ENCODE results near the gene GRB7. TPM values are rescaled to one million over a fixed set of nuclear protein-coding genes. Genes with fewer than 3 reads are reported as not detected.

GRB7 gene
- total and polyA plus RNA-seq, 9 of the 15 experiments (the other 6 are each of a cell fraction or from before 2014, with no cell fraction given) = 0.04 to 6.2 (median 2.2) TPM

- ATAC-seq (no peak), DNase-seq (ENCODE audit: extremely low read depth in 1 of 4, low spot score in 3 of 4) (no peak), FAIRE-seq (no peak)
- Histone ChIP-seq H3K4me3 (no peak overlapping the region), H3K4me1 (replicated peaks in 1 of 2; ENCODE audit: control insufficient read depth in 2 of 2, insufficient read depth in 2 of 2, low read length in 2 of 2) (no peaks in the 10 kb centered on the region), H3K9ac (ENCODE audit: insufficient read depth in 1 of 2, low read depth in 2 of 2, low read length in 2 of 2) (no peak overlapping the region), H2AFZ (ENCODE audit: low read depth, low read length) (no peak overlapping the region), H3K79me2 (ENCODE audit: control insufficient read depth, insufficient read depth, low read length) (no peaks in the 10 kb centered on the region), H3K27ac (ENCODE audit: extremely low read depth, low read depth, low read length) (no peak overlapping the region), H3K9me1 (ENCODE audit: control insufficient read depth, insufficient read depth, low read length) (no peaks in the 10 kb centered on the region), H4K20me1 (replicated peaks; ENCODE audit: control insufficient read depth, insufficient read depth, low read length) (no peaks in the 10 kb centered on the region), H3K27me3 (ENCODE audit: control insufficient read depth in 2 of 2, insufficient read depth in 2 of 2, low read length in 2 of 2) (peaks cover 37 to 54% of the 10 kb centered on the region in 2 experiments), H3K9me3 (replicated peaks; ENCODE audit: control insufficient read depth, insufficient read depth, low read depth, low read length) (no peaks in the 10 kb centered on the region), H3K36me3 (ENCODE audit: control insufficient read depth, insufficient read depth, low read length) (no peaks in the 10 kb centered on the region), H3K4me2 (ENCODE audit: insufficient read depth, low read length) (no peak overlapping the region)
- intact Hi-C loops (cut with micrococcal nuclease) = no loop called here
- WGBS (ENCODE audit: insufficient coverage, low coverage, missing lambda C conversion rate) = 2% methylated on average over 3 of the region's 3 CpGs
- CTCF ChIA-PET (ENCODE audit: low intra/inter-chr PET ratio) = no interaction called here
- POLR2A ChIA-PET = interaction anchor here (0.7 to 1.2 kb wide), 2 partner anchors 10 to 21 kb away, joined by 3 to 4 read pairs; no protein-coding TSS in a partner anchor
- no TSS peak for BruUV-seq (replicated peaks)
- in situ Hi-C loops (cut with MboI) = no loop called here
- TF ChIP-seq ESRRA (IDR thresholded peaks at IDR 0.05; ENCODE audit: borderline replicate concordance, low read depth) (peak; percentile 86), ELF1 (tag; IDR thresholded peaks at IDR 0.05) (no peak), HNRNPL (IDR thresholded peaks at IDR 0.05; ENCODE audit: low read depth, low read length) (no peak), PKNOX1 (IDR thresholded peaks at IDR 0.05) (peak; percentile 26; the same call in 1 of the 2 replicates), ZBTB40 (IDR thresholded peaks at IDR 0.05) (no peak), ZBTB40 (CRISPR knock-in tag; IDR thresholded peaks at IDR 0.05) (no peak), ZNF766 (CRISPR knock-in tag; conservative IDR thresholded peaks at IDR 0.05) (no peak), CCNT2 (IDR thresholded peaks at IDR 0.05; ENCODE audit: borderline replicate concordance, extremely low read depth, insufficient read length, low read depth, low read length) (no peak), CBX8 (IDR thresholded peaks at IDR 0.05; ENCODE audit: borderline replicate concordance, extremely low read depth, low read depth, low read length, poor library complexity, severe bottlenecking) (no peak), XRCC3 (IDR thresholded peaks at IDR 0.05) (no peak), SPI1 (IDR thresholded peaks at IDR 0.05; ENCODE audit: borderline replicate concordance, low read depth, low read length) (peak; percentile 64; the same call in 1 of the 2 replicates), ERF (CRISPR knock-in tag; IDR thresholded peaks at IDR 0.05) (no peak), ZNF699 (CRISPR knock-in tag; IDR thresholded peaks at IDR 0.05; ENCODE audit: insufficient replicate concordance) (no peak)
Measured at GRCh38 chr17:39765175-39765574, 27.4 kb downstream of the GRB7 start.

Data from K562 (cell line).